Fibroblast of lung (primary cell): ENCODE measurements around the gene USP4. TPM values are rescaled to one million over a fixed set of nuclear protein-coding genes. Genes with fewer than 3 reads are reported as not detected.

Source experiments
- DNase-seq, 2 donors: peaks; one replicate each; pipeline versions ENCODE4 v3.0.0 to v3.0.0-alpha.2; 2010; ENCODE audit warnings: low read depth in 2 of 2
- H2AFZ ChIP-seq: 2 replicates; pipeline ENCODE4 v1.5.1; 2012; ENCODE audit warnings: low read length, control low read depth, inconsistent platforms
- H3K27ac ChIP-seq: 2 replicates; pipeline ENCODE4 v1.5.1; 2011; ENCODE audit warnings: low read length, control low read depth; ENCODE audit not compliant: insufficient read depth
- H3K27me3 ChIP-seq: 2 replicates; pipeline ENCODE4 v1.5.1; 2011; ENCODE audit warnings: mild to moderate bottlenecking, low read length; ENCODE audit not compliant: control insufficient read depth, insufficient read depth
- H3K36me3 ChIP-seq: 2 replicates; pipeline ENCODE4 v1.5.1; 2011; ENCODE audit warnings: low read length; ENCODE audit not compliant: control insufficient read depth, insufficient read depth
- H3K4me1 ChIP-seq: 2 replicates; pipeline ENCODE4 v1.5.1; 2011; ENCODE audit warnings: low read length; ENCODE audit not compliant: control insufficient read depth, insufficient read depth; ENCODE audit errors: extremely low read depth
- H3K4me2 ChIP-seq: 2 replicates; pipeline ENCODE4 v1.5.1; 2011; ENCODE audit warnings: low read length, control low read depth; ENCODE audit not compliant: insufficient read depth; ENCODE audit errors: extremely low read depth
- H3K4me3 ChIP-seq, 4 experiments: fragments of 200-600 bp in 1 of 4; sonication (generic) in 1 of 4; replicated peaks in 1 of 4; 2 replicates each; pipeline ENCODE4 v1.5.1; 2011 to 2016; ENCODE audit warnings: low read length in 4 of 4, low read depth in 3 of 4, mild to moderate bottlenecking in 3 of 4, control low read depth in 2 of 4, inconsistent platforms in 1 of 4, mixed read lengths in 1 of 4; ENCODE audit not compliant: insufficient read depth in 1 of 4; ENCODE audit errors: control extremely low read depth in 1 of 4
- H3K79me2 ChIP-seq: 2 replicates; pipeline ENCODE4 v1.5.1; 2012; ENCODE audit warnings: mild to moderate bottlenecking, low read length, inconsistent platforms; ENCODE audit not compliant: control insufficient read depth, insufficient read depth
- H3K9ac ChIP-seq: 2 replicates; pipeline ENCODE4 v1.5.1; 2011; ENCODE audit warnings: mild to moderate bottlenecking, low read length, control low read depth; ENCODE audit not compliant: insufficient read depth
- H3K9me3 ChIP-seq: 2 replicates; pipeline ENCODE4 v1.5.1; 2012; ENCODE audit warnings: low read depth, low read length; ENCODE audit not compliant: control insufficient read depth, insufficient read depth
- H4K20me1 ChIP-seq: 2 replicates; pipeline ENCODE4 v1.5.1; 2011; ENCODE audit warnings: low read length; ENCODE audit not compliant: control insufficient read depth, insufficient read depth; ENCODE audit errors: extremely low read depth
- CTCF ChIP-seq, 2 donors: IDR thresholded peaks in 1 of 2; conservative IDR thresholded peaks in 1 of 2; 1 replicate in 1 of 2; 2 replicates in 1 of 2; pipeline ENCODE4 v1.5.1; 2011 to 2012; ENCODE audit warnings: low read length in 2 of 2, control low read depth in 1 of 2, inconsistent platforms in 1 of 2, low read depth in 1 of 2, mild to moderate bottlenecking in 1 of 2
- EZH2 ChIP-seq: IDR thresholded peaks from 2 replicates; pipeline ENCODE4 v1.5.1; 2012; ENCODE audit warnings: low read length, control low read depth, mild to moderate bottlenecking; ENCODE audit errors: missing control alignments
- polyA minus RNA-seq: library from RNA; depleted of rRNA, polyadenylated mRNA; stranded (reverse); fragments of >200 nt; gene quantifications from 2 replicates; pipeline ENCODE4 v1.2.3, GENCODE V29; 2011; ENCODE audit warnings: low replicate concordance
- polyA plus RNA-seq, 2 donors: library from polyadenylated mRNA; depleted of rRNA in 1 of 2; stranded (reverse) in 1 of 2; unstranded in 1 of 2; fragments of >200 nt; gene quantifications; 2 replicates each; pipeline ENCODE4 v1.2.1, GENCODE V29; 2011 to 2012; ENCODE audit warnings: missing spikeins in 1 of 2
- total RNA-seq: library from RNA; depleted of rRNA; stranded (reverse); fragments of >200 nt; gene quantifications from 2 replicates; pipeline ENCODE4 v1.2.1, GENCODE V29; 2014

The USP4 gene
- total RNA-seq, result 20.3 and 28.7 TPM in 2 replicates
- polyA plus RNA-seq, result 47.1 and 53.9 TPM in 2 replicates
- polyA plus RNA-seq (2012), result 38.9 and 44.5 TPM in 2 replicates
- polyA minus RNA-seq, result 44.3 and 60.1 TPM in 2 replicates

GRCh38 chr3:49339941-49340800 lies at the start of gene USP4:
USP4 (minus strand) TSS chr3:49340053; CDS start chr3:49340024, 29 bp downstream.
- Histone ChIP-seq H4K20me1 (no peaks in the 10 kb centered on the region), H3K4me1 (peaks cover 8% of the 10 kb centered on the region), H3K27ac (peak within 1 kb of the TSS; percentile 92), H3K9ac (peak within 1 kb of the TSS; percentile 77), H3K9me3 (no peaks in the 10 kb centered on the region), H3K79me2 (peaks cover 33% of the 10 kb centered on the region), H3K27me3 (no peaks in the 10 kb centered on the region), H2AFZ (peak within 1 kb of the TSS; percentile 81), H3K4me2 (peak within 1 kb of the TSS; percentile 94), H3K36me3 (peaks cover 2% of the 10 kb centered on the region), H3K4me3 (peak within 1 kb of the TSS; percentile 85 to 93 (median 87))
- TF ChIP-seq CTCF (conservative IDR thresholded peaks at IDR 0.05 in 1 of 2, IDR thresholded peaks at IDR 0.05 in 1 of 2; ENCODE audit: low read depth in 1 of 2, low read length in 2 of 2) (peak; percentile 45 to 60), EZH2 (no peak)
- peak; percentile 86 to 92 for DNase-seq

GRCh38 chr3:49389297-49389696 lies 49.4 kb upstream of the USP4 start:
- DNase-seq, result no peak
- H3K4me2 ChIP-seq, result no peak overlapping the region
- no peaks in the 10 kb centered on the region for H3K9me3 ChIP-seq
- TF ChIP-seq CTCF (conservative IDR thresholded peaks at IDR 0.05 in 1 of 2, IDR thresholded peaks at IDR 0.05 in 1 of 2; ENCODE audit: low read depth in 1 of 2, low read length in 2 of 2) (no peak), EZH2 (no peak)
- no peaks in the 10 kb centered on the region for H3K27me3 ChIP-seq
- no peaks in the 10 kb centered on the region for H3K36me3 ChIP-seq
- no peak overlapping the region for H3K4me3 ChIP-seq
- H3K27ac ChIP-seq, result no peak overlapping the region
- no peak overlapping the region for H2AFZ ChIP-seq
- peaks cover 5% of the 10 kb centered on the region for H4K20me1 ChIP-seq
- H3K4me1 ChIP-seq, result peaks cover 2% of the 10 kb centered on the region
- H3K9ac ChIP-seq, result no peak overlapping the region
- peaks cover 95% of the 10 kb centered on the region for H3K79me2 ChIP-seq

- Histone ChIP-seq H4K20me1 (peaks cover 5% of the 10 kb centered on the region), H3K4me1 (peaks cover 2% of the 10 kb centered on the region), H3K36me3 (no peaks in the 10 kb centered on the region), H3K27me3 (no peaks in the 10 kb centered on the region), H3K9me3 (no peaks in the 10 kb centered on the region), H3K4me2 (no peak overlapping the region), H3K79me2 (peaks cover 96% of the 10 kb centered on the region), H2AFZ (no peak overlapping the region), H3K4me3 (no peak overlapping the region), H3K27ac (peak overlapping the region; percentile 28), H3K9ac (no peak overlapping the region)
- DNase-seq, result peak in 1 of 2 donors; percentile 60
- no peak for TF ChIP-seq EZH2
- no peak for TF ChIP-seq CTCF (conservative IDR thresholded peaks at IDR 0.05 in 1 of 2, IDR thresholded peaks at IDR 0.05 in 1 of 2; ENCODE audit: low read depth in 1 of 2, low read length in 2 of 2)
Observed at GRCh38 chr3:49388289-49388820, 48.5 kb upstream of the USP4 start.
